ENCODE measurements around the gene RNASE12. TPM values are rescaled to one million over a fixed set of nuclear protein-coding genes. Genes with fewer than 3 reads are reported as not detected.
A peak's percentile ranks its signal among the peaks of the same experiment; 100 is the strongest.
"Not testable (repeated sequence)": the region's sequence is repeated elsewhere in the genome, so short reads cannot be mapped to it uniquely, and the experiment has no call there.

The RNASE12 gene
- total RNA-seq, 1 experiment from 2014 or later = not detected

GRCh38 chr14:20578325-20578724, 12.9 kb downstream of the RNASE12 start:
- Histone ChIP-seq H3K4me2 (ENCODE audit: insufficient read depth, insufficient read length, low read length) (no peak overlapping the region), H3K27ac (ENCODE audit: insufficient read length, low read depth, low read length) (peak overlapping the region; percentile 71), H4K8ac (replicated peaks; ENCODE audit: insufficient read length, low read depth, low read length) (no peak overlapping the region), H3K79me1 (ENCODE audit: insufficient read depth, low read depth, low read length, poor library complexity, severe bottlenecking) (no peaks in the 10 kb centered on the region), H2BK5ac (ENCODE audit: insufficient read length, low read length) (peak overlapping the region; percentile 1), H3K9ac (ENCODE audit: extremely low read depth, insufficient read length, low read length) (no peak overlapping the region), H2AFZ (ENCODE audit: low read length) (no peak overlapping the region), H3K9me3 (ENCODE audit: control insufficient read depth, low read depth, low read length) (no peaks in the 10 kb centered on the region), H3K56ac (ENCODE audit: insufficient read length, low read depth, low read length) (no peak overlapping the region), H2BK15ac (ENCODE audit: low read depth, low read length) (no peak overlapping the region), H3K14ac (ENCODE audit: insufficient read depth, low read length) (peak overlapping the region; percentile 42; the same call in 1 of the 2 replicates), H3K23ac (ENCODE audit: insufficient read length, low read depth, low read length) (no peak overlapping the region), H3K23me2 (ENCODE audit: insufficient read length, low read depth, low read length, poor library complexity, severe bottlenecking) (no peaks in the 10 kb centered on the region), H2BK20ac (ENCODE audit: low read depth, low read length, poor library complexity, severe bottlenecking) (no peak overlapping the region), H3K79me2 (ENCODE audit: insufficient read depth, low read length) (no peaks in the 10 kb centered on the region), H3K4me1 (ENCODE audit: insufficient read depth, low read length) (peaks cover 19% of the 10 kb centered on the region), H2BK12ac (ENCODE audit: insufficient read length, low read depth, low read length) (no peak overlapping the region), H2BK120ac (ENCODE audit: low read depth, low read length, poor library complexity, severe bottlenecking) (no peak overlapping the region), H4K20me1 (ENCODE audit: control insufficient read depth, insufficient read depth, insufficient read length) (no peaks in the 10 kb centered on the region), H3T11ph (ENCODE audit: low read length) (no peak overlapping the region), H3K18ac (ENCODE audit: insufficient read length, low read depth, low read length) (peak overlapping the region; percentile 56), H3K27me3 (ENCODE audit: insufficient read depth, low read length) (no peaks in the 10 kb centered on the region), H3K4ac (ENCODE audit: low read depth, low read length) (no peak overlapping the region), H4K91ac (ENCODE audit: insufficient read length, low read depth, low read length) (no peak overlapping the region), H2AK5ac (ENCODE audit: insufficient read length, low read length) (no peak overlapping the region), H4K5ac (ENCODE audit: insufficient read length, low read depth, low read length) (no peak overlapping the region)
- Mint-ChIP-seq H3K27me3 (ENCODE audit: low read depth) (no peaks in the 10 kb centered on the region), H3K4me1 (peaks cover 49 to 57% of the 10 kb centered on the region in 2 experiments), H3K27ac (peak overlapping the region; percentile 87 to 96 (median 96)), H3K36me3 (ENCODE audit: insufficient read depth in 1 of 3, low read depth in 3 of 3) (peaks cover 0 to 1% (median 0%) of the 10 kb centered on the region in 3 experiments; a peak in 2 of 7 replicates), H3K4me3 (peak overlapping the region in 1 of 2 experiments; percentile 61; a peak in 3 of 5 replicates), H3K9me3 (no peaks in the 10 kb centered on the region)
- DNase-seq = peak; percentile 83
- no CpG with 5 or more reads among the region's 3 CpGs for WGBS (ENCODE audit: extremely low coverage, insufficient read length, low lambda C conversion rate)
- no peak for TF ChIP-seq CTCF (conservative IDR thresholded peaks at IDR 0.05)

GRCh38 chr14:20572382-20572990, 18.7 kb downstream of the RNASE12 start:
- no CpG with 5 or more reads among the region's 4 CpGs for WGBS (ENCODE audit: extremely low coverage, insufficient read length, low lambda C conversion rate)
- H3K27me3 ChIP-seq (ENCODE audit: insufficient read depth, low read length); H2BK5ac ChIP-seq (ENCODE audit: insufficient read length, low read length); H3K23ac ChIP-seq (ENCODE audit: insufficient read length, low read depth, low read length); H3K4me1 ChIP-seq (ENCODE audit: insufficient read depth, low read length); H2AK5ac ChIP-seq (ENCODE audit: insufficient read length, low read length); H2AFZ ChIP-seq (ENCODE audit: low read length); H2BK15ac ChIP-seq (ENCODE audit: low read depth, low read length); H3K14ac ChIP-seq (ENCODE audit: insufficient read depth, low read length); H3K4ac ChIP-seq (ENCODE audit: low read depth, low read length); H3K79me1 ChIP-seq (ENCODE audit: insufficient read depth, low read depth, low read length, poor library complexity, severe bottlenecking); DNase-seq; H3K27me3 Mint-ChIP-seq (ENCODE audit: low read depth); H3K79me2 ChIP-seq (ENCODE audit: insufficient read depth, low read length); H3K27ac ChIP-seq (ENCODE audit: insufficient read length, low read depth, low read length); H4K20me1 ChIP-seq (ENCODE audit: control insufficient read depth, insufficient read depth, insufficient read length); H3K18ac ChIP-seq (ENCODE audit: insufficient read length, low read depth, low read length); H3K9me3 ChIP-seq (ENCODE audit: control insufficient read depth, low read depth, low read length); H3T11ph ChIP-seq (ENCODE audit: low read length); H3K23me2 ChIP-seq (ENCODE audit: insufficient read length, low read depth, low read length, poor library complexity, severe bottlenecking); H4K5ac ChIP-seq (ENCODE audit: insufficient read length, low read depth, low read length); H4K91ac ChIP-seq (ENCODE audit: insufficient read length, low read depth, low read length); H2BK120ac ChIP-seq (ENCODE audit: low read depth, low read length, poor library complexity, severe bottlenecking); H2BK12ac ChIP-seq (ENCODE audit: insufficient read length, low read depth, low read length); H3K4me3 Mint-ChIP-seq; H3K4me2 ChIP-seq (ENCODE audit: insufficient read depth, insufficient read length, low read length); H2BK20ac ChIP-seq (ENCODE audit: low read depth, low read length, poor library complexity, severe bottlenecking); H3K56ac ChIP-seq (ENCODE audit: insufficient read length, low read depth, low read length); H4K8ac ChIP-seq (replicated peaks; ENCODE audit: insufficient read length, low read depth, low read length); H3K9ac ChIP-seq (ENCODE audit: extremely low read depth, insufficient read length, low read length): not testable (repeated sequence)
- peaks cover 13 to 34% of the 10 kb centered on the region in 2 experiments for H3K9me3 Mint-ChIP-seq
- peaks cover 23 to 25% of the 10 kb centered on the region in 2 experiments for H3K4me1 Mint-ChIP-seq
- peak overlapping the region in 1 of 3 experiments; percentile 37; a peak in 1 of 7 replicates for H3K27ac Mint-ChIP-seq
- peaks cover 19 to 31% (median 29%) of the 10 kb centered on the region in 3 experiments for H3K36me3 Mint-ChIP-seq (ENCODE audit: insufficient read depth in 1 of 3, low read depth in 3 of 3)

Data from H9 (cell line).